NCI-H2107 treated with DMSO at 0.1 percent for 48 hours (cell line): ENCODE results near the gene RHOXF2B.
"Not testable (repeated sequence)": the region's sequence is repeated elsewhere in the genome, so short reads cannot be mapped to it uniquely, and the experiment has no call there.

ENCODE experiments used
- DNase-seq: peaks from one replicate; lab custom pipeline; 2025; ENCODE audit not compliant: unreplicated experiment; lab: John Stamatoyannopoulos, UW

The RHOXF2B gene

DNA sequence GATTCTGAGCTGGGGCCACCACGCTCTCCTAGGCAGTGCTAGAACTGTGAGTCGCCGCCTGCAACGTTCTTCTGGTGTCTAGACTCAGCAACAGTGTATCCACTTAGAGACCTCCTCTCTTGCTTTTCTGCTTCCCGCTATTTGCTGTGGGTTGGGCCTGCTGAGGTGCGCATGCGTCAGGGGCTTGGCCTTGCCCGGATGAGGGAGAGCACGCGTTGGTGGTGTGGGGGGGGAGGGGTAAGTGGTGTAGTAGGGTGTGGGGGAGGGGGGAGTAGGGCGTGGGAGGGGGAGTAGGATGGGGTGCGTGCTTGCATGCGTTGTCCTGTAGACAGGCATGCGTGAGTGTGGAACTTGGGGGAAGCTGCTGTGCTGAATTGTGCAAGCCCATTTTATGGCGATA, at the start of gene RHOXF2B:
Gene RHOXF2B, minus strand, starts transcription at position 101 of the 400 bp plus-strand sequence. CDS start 138 bp downstream, outside the sequence.
- DNase-seq = not testable (repeated sequence)

DNA sequence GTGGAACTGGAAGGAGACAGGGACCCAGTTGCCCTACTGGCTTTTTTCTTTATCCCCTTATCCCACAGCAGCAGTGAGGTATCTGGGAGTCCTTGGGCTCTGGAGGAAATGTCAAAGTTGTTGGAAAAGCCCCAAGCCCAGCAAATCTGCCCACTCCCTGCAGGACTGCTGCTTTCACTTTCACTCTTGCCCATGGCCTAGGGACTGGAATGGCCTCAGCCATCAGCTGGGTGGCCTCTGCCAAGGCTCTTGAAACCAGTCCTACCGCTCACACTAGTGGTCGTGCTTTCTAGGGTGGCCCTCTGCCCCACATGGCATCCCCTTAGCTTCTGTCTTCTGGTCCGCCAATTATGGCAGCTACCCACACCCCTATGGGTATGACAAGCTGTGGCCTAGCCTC, 48.0 kb upstream of the RHOXF2B start:
- DNase-seq = no peak

DNA sequence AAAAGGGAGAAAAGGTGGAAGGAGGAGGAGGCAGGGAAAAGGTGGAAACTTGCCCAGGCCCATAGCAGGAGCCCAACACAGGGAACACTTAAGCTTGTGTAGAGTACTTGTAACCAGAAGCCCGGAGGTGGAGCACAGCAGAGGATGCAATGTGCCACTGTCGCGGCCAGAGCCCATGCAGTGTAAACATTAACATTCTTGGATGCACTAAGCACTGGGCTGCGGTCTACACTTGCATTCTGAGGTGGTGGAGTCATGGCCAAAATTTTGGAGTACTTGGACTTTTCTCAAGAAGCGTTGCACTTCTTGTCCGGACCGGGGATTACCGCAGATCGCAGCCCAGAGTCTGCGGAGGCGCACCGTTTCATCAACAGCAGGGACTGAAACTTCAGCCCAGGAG, 42.7 kb upstream of the RHOXF2B start:
- peak; percentile 10 for DNase-seq

DNA sequence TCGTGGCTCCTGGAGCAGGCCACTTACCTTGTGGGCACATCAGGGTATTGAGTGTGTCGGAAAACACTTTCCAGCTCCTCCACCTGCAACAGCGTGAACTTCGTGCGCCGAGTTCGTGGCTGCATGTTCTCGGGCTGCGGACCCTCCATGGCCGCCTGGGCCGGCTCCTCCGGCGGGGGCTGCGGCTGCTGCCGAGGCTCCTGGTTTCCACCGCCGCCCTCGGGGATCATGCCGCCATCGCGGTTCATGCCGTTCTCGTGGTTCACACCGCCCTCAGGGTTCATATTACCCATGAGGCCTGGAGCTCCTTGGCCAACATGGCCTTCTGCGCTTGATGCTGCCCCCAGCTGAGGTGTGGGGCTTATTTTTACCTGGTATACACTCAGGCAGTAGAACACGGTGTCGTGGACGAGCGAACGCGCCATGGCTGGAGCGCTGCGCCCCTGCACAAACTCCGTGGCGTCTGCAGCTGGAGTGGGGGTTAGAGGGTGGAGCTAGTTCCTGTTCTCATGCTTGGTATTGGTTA, 38.0 kb upstream of the RHOXF2B start, which contains the start of gene RHOXF1:
Gene RHOXF1, minus strand, starts transcription at position 476 of the 526 bp plus-strand sequence. Its CDS starts 51 bp downstream, at position 425.
- no peak for DNase-seq

DNA sequence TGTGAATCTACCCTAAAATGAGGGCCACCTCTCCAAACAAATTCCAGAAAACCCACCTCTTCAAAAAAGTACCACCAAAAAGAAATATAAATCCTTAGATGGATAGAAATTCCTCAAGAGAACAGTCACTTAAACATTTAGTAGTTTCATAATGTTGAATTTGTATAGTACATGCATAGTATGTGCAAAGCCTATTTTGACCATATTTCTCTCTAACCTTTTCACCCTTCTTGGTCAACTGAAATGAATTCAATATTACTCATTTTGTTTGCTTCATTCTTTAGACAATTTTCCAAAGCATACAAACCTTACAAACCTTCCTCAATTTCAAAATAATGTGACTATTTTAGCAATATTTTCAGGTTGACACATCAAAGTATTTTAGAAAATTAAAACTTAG, 34.1 kb upstream of the RHOXF2B start:
- DNase-seq = no peak

DNA sequence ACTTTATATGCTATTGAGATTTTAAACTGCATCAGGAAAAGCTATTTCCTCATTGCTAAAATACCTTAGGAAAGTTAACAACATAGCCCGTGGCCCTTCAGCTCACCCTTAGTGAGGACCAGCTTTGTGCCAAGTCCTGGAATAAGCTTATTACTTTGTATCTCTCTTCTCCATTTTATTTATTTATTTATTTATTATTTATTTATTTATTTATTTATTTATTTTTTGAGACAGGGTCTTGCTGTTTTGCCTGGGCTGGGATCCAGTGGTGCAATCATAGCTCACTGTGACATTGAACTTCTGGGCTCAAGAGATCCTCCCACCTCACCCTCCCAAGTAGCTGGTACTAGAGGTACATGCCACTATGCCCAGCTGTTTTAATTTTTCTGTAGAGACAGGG, 31.9 kb upstream of the RHOXF2B start:
- no peak for DNase-seq

DNA sequence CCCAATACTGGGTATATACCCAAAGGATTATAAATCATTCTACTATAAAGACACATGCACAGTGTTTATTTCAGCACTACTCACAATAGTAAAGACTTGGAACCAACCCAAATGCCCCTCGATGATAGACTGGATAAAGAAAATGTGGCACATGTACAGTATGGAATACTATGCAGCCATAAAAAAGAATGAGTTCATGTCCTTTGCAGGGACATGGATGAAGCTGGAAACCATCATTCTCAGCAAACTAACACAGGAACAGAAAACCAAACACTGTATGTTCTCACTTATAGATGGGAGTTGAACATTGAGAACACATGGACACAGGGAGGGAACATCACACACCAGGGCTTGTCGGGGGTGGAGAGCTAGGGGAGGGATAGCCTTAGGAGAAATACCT, 27.2 kb upstream of the RHOXF2B start:
- not testable (repeated sequence) for DNase-seq

DNA sequence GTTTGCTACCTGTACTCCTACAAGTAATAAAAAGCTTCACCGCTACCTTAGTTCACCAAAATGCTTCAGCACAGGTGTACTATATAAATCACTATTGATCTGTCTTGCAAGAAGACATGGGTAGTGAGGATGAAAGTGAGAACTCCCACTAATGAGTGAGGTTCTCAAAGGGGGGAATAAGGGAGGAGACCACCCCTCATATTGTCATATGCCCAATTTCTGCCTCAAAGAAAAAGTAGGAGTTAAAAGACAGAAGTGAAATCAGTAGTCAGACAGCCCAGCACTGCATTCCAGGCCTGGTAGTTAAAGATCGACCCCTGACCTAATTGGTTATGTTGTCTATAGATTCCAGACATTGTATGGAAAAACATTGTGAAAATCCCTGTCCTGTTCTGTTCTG, 23.6 kb upstream of the RHOXF2B start:
- not testable (repeated sequence) for DNase-seq

DNA sequence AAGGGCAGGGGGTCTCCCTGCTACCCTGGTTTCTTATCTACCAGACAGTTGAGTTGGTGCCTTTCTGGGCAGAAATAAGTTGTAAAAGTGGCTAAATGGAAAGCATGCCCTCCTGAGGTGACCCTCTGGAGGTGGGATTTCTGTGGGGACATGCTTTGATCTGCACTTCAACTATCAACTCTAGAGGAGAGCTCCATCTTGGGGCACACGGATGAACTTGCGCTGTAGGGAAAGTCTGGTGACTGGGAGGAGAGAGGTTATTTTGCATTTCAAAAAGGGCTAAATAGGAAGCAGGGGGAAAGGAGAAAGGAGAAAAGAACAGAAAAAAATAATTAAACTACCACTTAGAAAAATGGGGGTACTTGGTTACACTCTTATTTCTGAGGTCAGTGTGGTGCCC, 12.7 kb upstream of the RHOXF2B start:
- no peak for DNase-seq

DNA sequence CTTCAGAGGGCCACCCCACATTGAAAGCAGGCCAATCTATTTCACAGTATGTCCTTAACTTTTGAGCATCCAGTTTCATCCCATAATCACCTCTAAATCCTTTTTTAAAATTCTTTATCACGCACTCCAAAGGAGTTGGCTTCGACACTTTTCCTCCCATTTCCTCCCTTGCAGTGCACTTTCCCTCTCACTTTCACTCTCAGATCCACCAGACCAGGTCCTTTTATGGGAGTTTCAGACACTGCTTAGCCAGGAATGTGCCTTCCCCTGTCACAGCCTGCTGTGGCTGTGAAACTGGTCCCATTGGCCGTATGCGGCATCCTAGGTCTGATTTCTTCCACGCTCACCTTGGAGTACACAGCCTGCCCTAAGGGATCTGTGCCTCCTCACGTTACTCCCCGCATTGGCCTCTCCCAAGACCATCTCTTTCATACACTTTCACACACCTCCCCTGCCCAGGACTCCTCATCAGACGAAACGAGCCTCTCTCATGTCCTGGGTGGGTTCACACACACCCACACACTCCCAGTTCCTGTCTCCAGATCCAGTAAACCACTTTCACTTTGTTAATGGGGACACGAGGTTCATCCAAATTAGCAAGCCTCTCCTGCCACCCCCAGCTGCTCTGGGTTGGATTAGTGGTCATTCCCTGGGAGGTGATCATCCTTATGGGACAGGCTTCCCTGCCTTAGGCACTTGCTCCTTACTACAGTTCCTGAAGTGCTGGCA, 10.0 kb upstream of the RHOXF2B start:
- no peak for DNase-seq

DNA sequence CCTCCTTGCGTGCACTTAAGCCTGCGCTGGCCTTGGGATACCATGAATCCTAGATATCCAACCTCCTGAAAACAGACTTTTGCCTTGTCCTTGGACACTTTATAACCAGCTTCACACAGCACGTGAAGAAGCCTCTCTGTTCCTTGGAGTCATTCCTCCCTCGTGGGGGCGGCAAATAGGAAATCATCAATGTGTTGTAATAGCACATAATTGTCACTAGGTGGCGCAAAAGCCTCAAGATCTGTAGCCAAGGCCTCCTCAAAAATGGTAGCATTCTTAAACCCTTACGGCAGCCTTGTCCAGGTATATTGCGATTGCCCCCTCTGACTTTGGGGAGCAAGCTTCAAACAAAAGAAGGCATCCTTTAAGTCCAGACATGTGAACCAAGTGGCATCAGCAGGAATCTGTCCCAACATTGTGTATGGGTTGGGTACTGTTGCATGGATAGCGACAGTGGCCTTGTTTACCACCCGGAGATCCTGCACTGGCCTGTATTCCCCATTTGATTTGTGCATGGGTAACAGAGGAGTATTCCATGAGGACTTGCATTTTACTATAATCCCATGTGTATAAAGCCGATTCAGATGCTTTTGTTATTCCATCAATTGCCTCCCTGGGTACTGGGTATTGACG, 8.2 kb upstream of the RHOXF2B start:
- not testable (repeated sequence) for DNase-seq

DNA sequence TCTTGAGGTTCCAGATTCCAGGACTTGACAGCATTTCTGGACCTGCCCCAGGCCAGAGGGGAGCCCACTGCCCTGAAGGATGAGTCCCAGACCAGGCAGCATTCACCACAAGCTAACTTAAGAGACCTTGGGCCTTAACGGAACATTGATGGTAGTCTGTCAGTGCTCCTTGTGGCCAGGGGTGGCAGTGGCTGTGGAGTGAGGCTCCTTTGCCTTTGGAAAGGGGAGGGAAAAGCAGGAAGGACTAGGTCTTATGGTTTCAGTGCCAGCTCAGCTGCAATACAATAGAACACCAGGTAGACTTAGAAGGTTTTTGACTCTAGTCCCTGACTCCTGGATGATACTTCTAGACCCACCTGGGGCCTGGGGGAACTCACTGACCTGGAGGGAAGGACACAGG, 11.3 kb downstream of the RHOXF2B start:
- not testable (repeated sequence) for DNase-seq

DNA sequence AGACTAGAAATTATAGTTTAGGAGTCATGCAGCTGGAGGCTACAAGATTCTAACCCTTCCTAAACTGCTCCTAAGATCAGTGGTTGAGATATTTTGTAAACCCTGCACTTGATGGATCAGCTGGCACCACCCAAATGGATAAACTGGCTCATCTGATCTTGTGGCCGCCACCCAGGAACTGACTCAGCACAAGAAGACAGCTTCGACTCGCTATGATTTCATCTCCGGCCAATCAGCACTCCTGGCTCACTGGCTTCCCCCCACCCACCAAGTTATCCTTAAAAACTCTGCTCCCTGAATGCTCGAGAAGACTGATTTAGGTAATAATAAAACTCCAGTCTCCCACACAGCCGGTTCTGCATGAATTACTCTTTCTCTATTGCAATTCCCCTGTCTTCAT, 34.8 kb downstream of the RHOXF2B start:
- DNase-seq = not testable (repeated sequence)

DNA sequence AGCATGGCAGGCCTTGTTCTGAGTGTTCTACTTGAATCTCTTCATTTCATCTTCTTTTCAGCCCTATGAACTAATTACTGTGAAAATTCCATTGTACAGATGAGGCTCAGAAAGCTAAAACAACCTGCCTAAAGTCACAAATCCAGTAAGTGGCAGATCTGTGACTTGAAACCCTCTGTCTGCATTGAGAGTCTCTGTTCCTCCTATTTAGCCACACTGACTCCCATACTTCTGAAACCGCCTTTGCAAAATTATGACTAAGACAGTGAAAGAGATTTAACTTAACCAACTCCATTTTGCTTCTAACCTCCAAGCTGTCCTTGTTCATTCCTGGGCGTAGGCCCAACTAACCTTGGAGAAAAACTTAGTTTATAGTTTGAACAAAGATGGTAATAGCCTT, 35.2 kb downstream of the RHOXF2B start:
- not testable (repeated sequence) for DNase-seq

DNA sequence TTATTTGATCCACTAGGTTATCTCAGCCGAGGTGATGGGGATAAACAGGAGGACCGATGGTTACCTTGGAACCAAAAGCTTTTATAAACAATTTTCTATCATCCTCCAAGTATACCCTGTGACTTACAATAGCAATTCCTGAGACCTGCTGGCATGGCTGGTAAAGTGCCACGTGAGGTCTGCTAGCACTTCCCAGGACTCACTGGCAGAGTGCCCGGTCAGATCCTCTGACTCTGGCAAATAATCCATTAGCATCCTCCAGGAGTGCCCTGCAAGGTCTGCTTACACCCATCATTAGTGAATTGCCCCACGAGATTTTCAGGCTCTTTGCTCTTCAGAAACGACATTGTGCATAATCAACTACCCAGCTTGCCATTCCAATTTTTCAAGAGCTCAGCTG, 37.3 kb downstream of the RHOXF2B start:
- DNase-seq = not testable (repeated sequence)

DNA sequence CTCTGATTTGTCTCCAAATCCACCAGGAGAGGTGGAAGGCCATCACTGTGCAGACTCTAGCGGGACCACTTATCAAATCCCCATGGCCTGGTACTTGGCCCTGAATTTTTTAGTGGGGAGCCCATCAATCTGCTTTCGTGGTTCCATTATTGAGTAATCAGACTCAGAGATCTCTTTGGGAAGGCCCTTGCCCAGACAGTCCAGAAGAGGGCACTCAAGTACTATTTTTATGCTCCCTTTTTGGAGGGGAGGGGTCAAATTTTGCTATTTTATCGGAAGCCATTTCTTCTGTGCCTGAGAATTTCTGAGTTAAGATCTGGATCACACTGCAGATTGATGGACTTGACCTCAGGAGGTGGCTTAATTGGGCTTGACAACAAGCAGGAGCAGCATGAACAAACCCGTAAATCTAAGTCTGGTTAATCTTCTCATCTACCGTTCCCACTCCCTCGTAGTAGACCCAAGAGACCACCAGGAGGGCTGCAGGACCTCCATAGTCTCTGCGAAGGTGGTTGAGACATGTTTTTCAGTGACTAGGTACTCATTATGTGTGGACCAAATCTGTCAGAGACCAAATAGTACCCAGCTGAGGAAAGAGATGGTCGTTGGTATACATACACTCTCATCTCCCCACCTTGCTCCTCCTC, 38.3 kb downstream of the RHOXF2B start:
- DNase-seq = not testable (repeated sequence)

DNA sequence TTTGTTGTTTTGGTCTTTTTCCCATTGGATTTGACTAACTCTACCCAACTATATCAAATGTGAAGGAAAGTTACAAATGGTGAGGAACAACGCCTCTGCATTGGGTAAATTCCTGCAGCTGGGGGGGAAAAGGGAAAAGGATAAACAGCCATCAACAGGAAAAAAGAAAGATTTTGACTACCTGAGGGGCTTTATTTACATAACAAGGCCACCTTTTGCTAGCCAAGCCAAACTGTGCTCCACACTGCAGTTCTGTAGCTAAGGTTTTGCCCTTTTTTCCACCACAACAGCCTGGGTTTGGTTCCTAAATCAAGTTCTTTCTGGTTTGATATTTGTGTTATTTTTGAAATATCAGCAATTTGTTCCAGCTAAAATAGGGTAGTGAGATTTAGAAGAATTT, 40.8 kb downstream of the RHOXF2B start:
- no peak for DNase-seq

DNA sequence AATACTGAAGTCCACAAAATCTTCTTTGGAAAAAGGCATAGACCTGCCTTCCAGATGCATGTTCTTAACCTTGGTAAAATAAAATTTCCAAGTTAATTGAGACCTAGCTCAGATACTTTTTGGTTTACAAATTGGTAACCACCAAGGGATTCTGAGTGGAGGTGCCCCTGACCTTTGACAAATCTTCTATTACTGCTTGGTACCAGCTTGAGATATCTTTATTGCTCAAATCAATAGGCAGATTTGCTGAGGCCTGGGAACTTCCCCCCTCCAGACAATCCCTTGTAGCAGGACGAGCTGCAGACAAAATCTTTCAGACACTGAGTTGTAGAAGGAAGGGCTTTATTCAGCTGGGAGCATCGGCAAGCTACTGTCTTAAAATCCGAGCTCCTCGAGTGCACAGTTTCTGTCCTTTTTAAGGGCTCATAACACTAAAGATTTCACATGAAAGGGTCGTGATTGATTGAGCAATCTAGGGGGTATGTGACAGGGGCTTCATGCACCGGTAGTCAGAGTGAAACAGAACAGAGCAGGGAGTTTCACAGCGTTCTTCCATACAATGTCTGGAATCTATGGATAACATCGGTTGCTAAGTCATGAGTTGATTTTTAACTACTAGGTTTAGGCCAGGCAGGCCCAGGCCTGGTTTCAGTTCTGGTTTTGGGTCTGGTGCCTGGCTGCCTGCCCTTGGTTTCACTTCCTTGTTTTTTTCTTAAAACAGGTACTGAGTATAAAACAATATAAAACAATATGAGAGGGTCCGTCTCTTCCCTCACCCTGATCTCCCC, 41.8 kb downstream of the RHOXF2B start:
- not testable (repeated sequence) for DNase-seq

DNA sequence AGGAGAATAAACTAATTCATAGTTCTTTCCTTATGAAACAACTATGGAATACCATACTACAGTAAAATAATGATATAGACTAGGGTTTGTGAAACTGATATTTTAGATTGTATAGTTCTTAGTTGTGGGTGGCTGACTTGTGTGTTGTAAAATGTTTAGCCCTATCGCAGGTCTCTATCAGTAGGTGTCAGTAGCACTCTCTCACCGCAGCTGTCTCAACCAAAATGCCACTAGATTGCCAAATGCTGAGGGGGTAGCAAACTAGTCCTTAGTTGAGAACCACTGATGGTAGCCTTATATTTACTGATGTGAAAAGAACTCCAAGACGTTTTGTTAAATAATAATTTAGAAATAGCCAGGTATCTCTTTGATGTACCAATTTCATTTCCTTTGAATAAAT, 48.1 kb downstream of the RHOXF2B start:
- no peak for DNase-seq

DNA sequence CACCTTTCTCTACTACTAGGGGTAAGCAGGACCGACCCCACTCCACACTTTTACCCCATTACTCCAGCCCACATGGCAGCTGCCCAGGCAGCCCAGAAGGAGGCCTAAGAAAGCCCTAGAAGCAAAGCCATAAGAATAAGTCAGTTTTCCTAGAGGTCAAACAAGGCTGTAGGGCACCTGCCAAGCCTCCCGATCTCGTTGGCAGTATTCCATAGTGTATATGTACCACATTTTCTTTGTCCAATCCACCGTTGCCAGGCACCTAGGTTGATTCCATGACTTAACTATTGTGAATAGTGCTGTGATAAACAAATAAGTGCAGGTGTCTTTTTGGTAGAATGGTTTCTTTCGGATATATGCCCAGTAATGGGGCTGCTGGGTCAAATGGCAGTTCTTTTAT, 54.2 kb downstream of the RHOXF2B start:
- DNase-seq = peak; percentile 62

DNA sequence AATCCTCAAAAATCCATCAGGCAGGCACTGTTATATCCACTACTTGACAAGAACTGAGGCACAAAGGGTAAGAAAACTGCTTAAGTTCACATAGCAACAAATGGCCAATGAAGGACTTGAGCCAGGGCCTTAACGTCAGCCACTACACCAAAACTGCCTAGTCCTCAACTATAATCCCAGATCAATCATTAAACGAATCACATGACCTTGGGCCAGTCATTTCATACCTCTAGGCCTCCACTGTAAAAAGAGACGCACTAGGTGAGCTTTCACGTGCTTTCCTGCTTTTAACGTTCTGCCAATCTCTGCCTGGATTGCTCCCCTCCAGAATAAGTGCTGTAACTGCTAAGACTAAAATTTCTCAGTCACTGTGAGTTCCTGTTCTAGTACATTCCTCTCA, 54.7 kb downstream of the RHOXF2B start:
- DNase-seq = no peak
